GM21825 (cell line): ENCODE results near the gene ZGRF1.
"Not testable (repeated sequence)": the region's sequence is repeated elsewhere in the genome, so short reads cannot be mapped to it uniquely, and the experiment has no call there.

Experiments used
- ATAC-seq: cut with Tn5 transposase; IDR thresholded peaks from one replicate; pipeline ENCODE4 v1.9.1; 2021; ENCODE audit warnings: mild to moderate bottlenecking, moderate library complexity; ENCODE audit not compliant: unreplicated experiment

The ZGRF1 gene

GRCh38 chr4:112642526-112642925 is 5.8 kb upstream of the ZGRF1 start:
- no peak for ATAC-seq

DNA sequence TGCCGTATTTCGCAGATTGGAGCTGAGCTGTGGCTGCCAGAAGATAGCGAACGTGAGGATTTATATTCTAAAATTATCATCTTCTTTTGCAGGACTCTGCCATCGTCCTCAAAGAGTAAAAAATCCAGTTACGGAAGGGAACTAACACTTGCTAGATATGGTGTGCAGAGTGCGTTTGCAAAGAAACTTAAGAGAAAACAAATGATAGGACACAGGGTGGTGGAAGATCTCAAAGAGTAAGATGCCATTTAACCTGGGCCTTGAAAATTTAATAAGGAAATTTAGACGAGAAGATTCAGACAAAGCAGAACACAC is 800 bp upstream of the ZGRF1 start:
- ATAC-seq: peak; percentile 1

DNA sequence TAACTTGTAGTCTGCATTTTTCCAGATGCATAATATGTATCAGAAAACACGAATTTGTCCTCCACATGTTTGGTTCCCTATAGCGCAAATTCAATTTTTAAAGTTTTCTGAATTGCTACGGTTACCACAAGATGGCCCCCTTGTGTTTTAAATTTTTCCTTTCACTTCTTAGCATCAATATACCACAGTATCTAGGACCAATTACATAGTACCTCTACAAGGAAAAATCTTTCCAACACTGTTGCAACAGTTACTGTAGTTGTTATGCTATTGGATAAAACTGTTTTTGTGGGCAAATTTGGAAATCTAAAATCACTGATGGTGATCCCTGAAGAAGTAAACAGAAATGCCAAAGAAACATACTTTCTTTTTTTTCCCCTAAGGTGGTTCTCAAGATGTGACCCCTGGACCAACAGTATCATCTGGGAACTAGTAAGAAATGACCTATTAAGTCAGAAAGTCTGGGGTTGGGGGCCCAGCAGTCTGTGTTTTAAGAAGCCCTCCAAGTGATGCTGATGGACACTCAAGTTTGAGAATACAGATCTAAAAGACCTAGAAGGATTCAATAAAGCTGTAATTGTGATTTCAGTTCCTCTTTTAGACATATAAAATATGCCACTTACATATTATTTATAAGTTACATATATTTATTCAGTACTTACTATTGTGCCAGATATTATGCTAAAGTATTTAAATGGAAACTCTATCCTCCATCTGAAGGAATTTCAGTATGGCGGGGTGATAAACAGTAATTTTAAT is 3.1 kb downstream of the ZGRF1 start:
- no peak for ATAC-seq

DNA sequence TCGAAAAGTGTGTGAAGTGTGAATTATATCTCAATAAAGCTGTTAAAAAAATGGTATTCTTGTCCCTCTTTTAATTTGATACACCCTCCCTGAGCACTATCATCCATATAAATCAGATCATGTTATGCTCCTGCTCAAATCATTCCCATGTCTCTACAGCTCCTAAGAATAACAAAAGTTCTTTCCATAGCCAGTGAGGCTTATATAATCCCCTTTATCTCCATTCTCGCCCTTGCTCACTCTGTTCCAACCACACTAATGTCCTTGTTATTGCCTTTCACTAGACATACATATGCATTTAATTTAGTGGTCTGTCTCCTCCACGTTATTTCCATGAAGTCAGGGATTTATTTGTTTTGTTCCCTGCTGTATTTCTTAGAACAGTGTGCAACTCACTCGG is 10.5 kb downstream of the ZGRF1 start:
- ATAC-seq: no peak

GRCh38 chr4:112616984-112617383 is 19.7 kb downstream of the ZGRF1 start:
- no peak for ATAC-seq

GRCh38 chr4:112612814-112613213 is 23.9 kb downstream of the ZGRF1 start:
- ATAC-seq: not testable (repeated sequence)

DNA sequence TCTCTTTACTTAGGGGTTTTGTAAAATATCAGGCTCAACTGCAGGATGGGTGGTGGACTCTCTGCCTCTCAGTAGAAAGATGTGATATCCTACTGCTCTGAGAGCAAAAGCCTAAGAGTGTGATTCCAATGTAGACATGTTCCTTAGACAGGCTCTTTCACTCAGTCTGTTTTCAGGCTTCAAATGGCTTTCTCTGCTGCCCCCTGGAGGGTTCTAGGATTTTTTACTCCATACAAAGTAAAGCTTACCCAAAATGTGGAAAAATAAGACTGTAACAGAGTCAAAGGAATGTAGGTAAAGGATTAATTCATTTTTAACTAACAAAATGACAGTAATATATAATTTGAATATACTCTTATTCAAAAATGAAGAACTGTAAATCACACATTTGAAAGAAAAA is 32.1 kb downstream of the ZGRF1 start:
- ATAC-seq: no peak

GRCh38 chr4:112594993-112595392 is 41.7 kb downstream of the ZGRF1 start:
- no peak for ATAC-seq

DNA sequence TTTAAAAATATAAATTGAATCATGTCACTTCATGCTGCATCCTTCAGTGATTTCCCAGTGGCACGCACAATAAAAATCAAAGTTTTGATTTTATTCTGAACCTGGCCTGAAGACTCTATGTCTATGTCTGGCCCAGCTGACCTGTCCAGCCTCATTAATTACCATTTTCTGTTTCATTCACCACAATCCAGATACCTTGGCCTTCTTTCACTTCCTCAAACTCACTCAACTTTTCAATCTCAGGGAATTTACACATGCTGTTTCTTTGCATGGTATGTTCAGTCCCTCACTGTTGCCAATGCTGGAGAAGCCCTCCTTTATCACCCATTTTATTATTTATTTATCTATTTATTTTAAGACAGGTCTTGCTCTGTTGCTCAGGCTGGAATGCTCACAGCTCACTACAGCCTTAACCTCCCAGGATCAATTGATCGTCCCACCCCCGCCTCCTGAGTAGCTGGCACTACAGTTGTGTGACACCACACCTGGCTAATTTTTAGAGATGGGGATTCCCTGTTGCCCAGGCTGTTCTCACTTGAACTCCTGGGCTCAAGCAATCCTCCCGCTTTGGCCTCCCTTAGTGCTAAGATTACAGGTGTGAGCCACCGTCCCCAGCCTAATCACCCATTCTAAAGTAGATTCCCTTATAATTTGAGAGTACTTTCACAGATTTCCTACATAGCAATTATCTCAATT is 43.1 kb downstream of the ZGRF1 start:
- no peak for ATAC-seq

GRCh38 chr4:112592717-112593116 is 44.0 kb downstream of the ZGRF1 start:
- ATAC-seq: no peak

DNA sequence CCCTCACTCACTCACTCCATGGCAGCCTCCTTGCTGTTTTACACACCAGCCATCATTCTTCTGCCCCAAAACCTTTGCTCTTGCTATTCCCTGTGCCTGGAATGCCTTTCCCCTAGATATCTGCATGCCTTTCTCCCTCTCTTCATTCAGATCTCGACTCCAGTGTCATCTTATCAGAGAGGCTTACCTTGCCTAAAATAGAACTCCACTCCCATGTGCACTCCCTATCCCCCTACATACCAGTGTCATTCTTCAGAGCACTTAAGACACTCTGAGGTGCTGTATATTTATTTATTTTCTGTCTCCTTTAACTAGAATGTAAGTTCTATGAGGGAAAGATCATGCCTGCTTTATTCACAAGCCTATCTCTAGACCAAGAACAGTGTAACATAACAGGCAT is 45.1 kb downstream of the ZGRF1 start:
- no peak for ATAC-seq

DNA sequence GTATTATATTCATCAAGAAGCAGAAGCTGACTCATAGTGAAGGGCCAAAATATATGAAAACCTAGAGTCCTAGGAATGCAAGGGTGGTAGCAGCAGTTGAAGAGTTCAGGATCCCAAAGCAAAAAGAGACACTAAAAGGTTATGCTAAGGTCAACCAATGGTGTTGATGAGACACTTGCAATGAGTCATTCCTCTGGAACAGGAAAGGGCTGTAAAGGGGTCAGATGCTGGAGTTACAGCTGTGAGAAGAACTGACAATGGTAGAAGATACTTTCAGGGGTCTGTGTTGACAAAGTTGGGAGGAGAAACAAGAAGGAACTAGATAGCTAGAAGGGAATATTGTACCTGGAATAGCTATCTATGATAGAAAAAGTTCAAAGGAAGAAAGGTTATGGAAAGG is 47.5 kb downstream of the ZGRF1 start:
- ATAC-seq: no peak

GRCh38 chr4:112585977-112586736 is 50.6 kb downstream of the ZGRF1 start:
- no peak for ATAC-seq

DNA sequence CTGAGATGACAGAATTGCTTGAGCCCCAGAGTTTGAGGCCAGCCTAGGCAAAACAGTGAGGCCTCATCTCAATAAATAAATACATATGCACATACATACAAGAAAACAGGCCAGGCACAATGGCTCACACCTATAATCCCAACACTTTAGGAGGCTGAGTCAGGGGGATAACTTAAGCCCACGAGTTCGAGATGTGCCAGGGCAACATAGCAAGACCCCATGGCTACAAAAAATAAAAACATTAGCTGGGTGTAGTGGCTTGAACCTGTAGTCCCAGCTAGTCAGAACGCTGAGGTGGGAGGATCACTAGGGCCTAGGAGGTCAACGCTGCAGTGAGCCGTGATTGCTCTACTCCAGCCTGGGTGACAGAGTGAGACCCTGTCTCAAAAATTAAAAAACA is 69.2 kb downstream of the ZGRF1 start:
- ATAC-seq: no peak

GRCh38 chr4:112564706-112565270 is 71.9 kb downstream of the ZGRF1 start:
- ATAC-seq: no peak

DNA sequence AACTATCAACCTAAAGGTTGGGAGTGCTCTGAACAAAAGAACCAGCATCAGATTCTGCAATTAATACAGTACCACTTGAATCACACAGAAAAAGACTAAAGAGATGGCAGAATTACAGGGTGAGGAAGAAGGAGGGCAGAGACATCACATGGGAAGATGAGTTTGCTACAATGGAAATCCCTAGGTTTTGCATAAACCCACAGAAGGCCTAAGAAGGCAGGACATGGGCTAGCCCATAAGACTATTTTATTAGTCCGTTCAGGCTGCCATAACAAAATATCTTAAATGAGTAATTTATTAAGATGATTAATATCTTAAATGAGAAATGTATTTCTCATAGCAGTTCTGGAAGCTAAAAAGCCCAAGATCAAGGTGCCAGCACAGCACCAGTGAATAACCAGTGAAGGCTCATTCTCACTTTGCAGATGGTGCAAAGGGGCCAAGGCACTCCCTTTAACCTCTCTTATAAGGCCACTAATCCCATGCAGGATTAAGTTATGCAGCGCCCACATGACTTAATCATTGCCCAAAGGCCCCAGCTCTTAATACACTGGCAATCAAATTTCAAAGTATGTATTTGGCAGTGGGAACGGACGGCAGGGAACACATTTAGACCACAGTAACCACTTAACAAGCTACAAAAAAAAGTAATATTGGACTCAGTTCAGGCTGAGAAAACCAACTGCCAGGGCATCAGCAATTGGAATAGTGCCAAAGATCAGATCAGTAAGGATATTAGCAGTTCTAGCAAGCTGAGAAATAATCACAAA is 73.1 kb downstream of the ZGRF1 start:
- ATAC-seq: no peak

DNA sequence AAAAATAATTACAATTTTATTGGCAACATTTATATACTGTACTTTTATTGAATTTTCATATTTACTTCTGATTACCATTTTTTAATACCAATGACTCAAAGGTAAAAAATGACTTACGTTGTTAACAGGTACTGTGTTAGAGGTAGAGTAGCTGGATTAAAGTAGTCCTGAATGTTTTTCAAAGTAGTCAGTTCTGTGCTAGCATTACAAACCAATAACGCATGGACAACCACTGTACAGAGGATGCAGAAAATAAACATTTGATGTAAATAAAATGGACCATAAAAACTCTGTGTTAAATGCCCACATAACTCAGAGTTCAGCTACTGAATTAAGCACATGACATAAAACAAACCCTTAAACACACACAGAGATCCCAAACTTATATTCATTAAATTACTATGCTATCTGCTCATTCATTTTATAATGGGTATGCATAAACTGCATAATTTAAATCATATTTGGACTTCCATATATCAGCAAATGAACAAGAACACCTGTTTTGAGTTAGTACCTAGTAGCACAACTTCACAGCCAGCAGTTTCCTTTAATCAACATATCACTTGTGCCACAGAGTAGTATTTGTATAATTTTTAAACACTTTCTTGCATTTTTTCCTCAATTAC is 74.3 kb downstream of the ZGRF1 start:
- no peak for ATAC-seq

DNA sequence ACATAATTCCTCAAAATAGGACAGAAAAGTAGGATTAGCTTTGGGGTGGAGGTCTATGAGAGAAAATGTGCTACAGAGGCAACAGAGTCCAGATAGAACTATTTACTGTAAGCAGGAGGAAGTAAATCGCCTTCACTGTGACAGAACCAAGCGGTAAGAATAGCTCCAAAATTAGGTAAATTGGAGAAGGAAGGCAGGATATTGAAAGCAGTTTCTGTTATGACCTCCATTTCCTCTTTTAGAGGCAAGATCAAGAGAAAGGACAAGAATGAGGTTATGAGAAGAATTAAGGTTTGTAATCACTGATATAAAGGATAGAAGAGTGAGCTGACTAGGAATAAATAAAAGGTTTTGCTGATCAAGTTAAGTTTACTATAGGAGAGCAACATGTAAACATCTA is 76.6 kb downstream of the ZGRF1 start:
- no peak for ATAC-seq

- no peak for ATAC-seq
These were observed 77.7 kb downstream of the ZGRF1 start for GRCh38 chr4:112559053-112559452.

- ATAC-seq: no peak
These were observed 78.9 kb downstream of the ZGRF1 start for GRCh38 chr4:112557676-112558411.
